Ovary (tissue), 9 donors: Measurements from ENCODE around the gene GRK6. TPM values are rescaled to one million over a fixed set of nuclear protein-coding genes. Genes with fewer than 3 reads are reported as not detected.

Experiments used
- DNase-seq, 5 donors: peaks; one replicate each; pipeline ENCODE4 v3.0.0-alpha.2; 2019 to 2020
- H3K27ac ChIP-seq, 2 donors: fragments of 200-600 bp; one replicate each; pipeline versions ENCODE4 v1.5.1 to v1.8.0; 2019 to 2022
- H3K27me3 ChIP-seq: fragments of 200-600 bp; one replicate; pipeline ENCODE4 v1.8.0; 2022
- H3K36me3 ChIP-seq: fragments of 200-600 bp; sonication (generic); one replicate; pipeline ENCODE4 v1.5.1; 2019
- H3K4me1 ChIP-seq: one replicate; pipeline ENCODE4 v1.8.1; 2013; ENCODE audit warnings: mild to moderate bottlenecking, moderate library complexity; ENCODE audit not compliant: insufficient read depth
- H3K4me3 ChIP-seq: fragments of 200-600 bp; sonication (generic); one replicate; pipeline ENCODE4 v1.5.1; 2017
- H3K9me3 ChIP-seq, 2 donors: fragments of 200-600 bp in 1 of 2; sonication (generic) in 1 of 2; one replicate each; pipeline versions ENCODE4 v1.5.1 to v1.8.1; 2013 to 2019; ENCODE audit warnings: mild to moderate bottlenecking in 1 of 2, moderate library complexity in 1 of 2
- CTCF ChIP-seq, 3 donors: fragments of 450-650 bp in 2 of 3; fragments of 200-600 bp in 1 of 3; IDR thresholded peaks; one replicate each; pipeline versions ENCODE4 v1.5.1 to v1.8.0; 2016 to 2022; ENCODE audit warnings: antibody characterized with exemption in 3 of 3, mild to moderate bottlenecking in 1 of 3
- EP300 ChIP-seq: sonication (generic); formaldehyde crosslinking; IDR thresholded peaks from one replicate; pipeline ENCODE4 v1.6.1; 2017; ENCODE audit warnings: antibody characterized with exemption
- POLR2A ChIP-seq: fragments of 450-650 bp; IDR thresholded peaks from one replicate; pipeline ENCODE4 v1.6.1; 2017; ENCODE audit warnings: antibody characterized with exemption, mild to moderate bottlenecking, moderate library complexity
- WGBS, 3 donors: extraction: QIAGEN DNeasy Blood & Tissue Kit in 1 of 3; methylation state at CpG; one replicate each; pipeline versions ENCODE4 v1.1.5 to v1.1.7; 2013 to 2017; 5-methylcytosine and 5-hydroxymethylcytosine counted together
- intact Hi-C, 4 donors: fragments of 100-400 bp; cut with DNase I; formaldehyde crosslinking; loops; one replicate each; pipeline versions ENCODE4 v1.11.0 to v1.15.1; 2022 to 2023
- polyA plus RNA-seq, 2 donors: library from polyadenylated mRNA; stranded (reverse); fragments of 200-250 nt in 1 of 2; fragments of 350-450 nt in 1 of 2; fragmentation: Illumina TruSeq in 1 of 2; extraction: RNeasy Lipid Tissue Mini Kit (QIAGEN cat#74804) in 1 of 2; gene quantifications; one replicate each; pipeline ENCODE4 v1.2.3, GENCODE V29; 2013 to 2014
- total RNA-seq, 7 donors: library from RNA; depleted of rRNA in 2 of 7; stranded (reverse); fragments of >200 nt in 2 of 7; fragmentation: NEBNext Ultra II Directional in 3 of 7; extraction: Animal tissue kit (Norgen Biotek cat#: 25700) in 3 of 7; gene quantifications; one replicate each; pipeline versions ENCODE4 v1.1.0 to v1.2.4, GENCODE V29; 2016 to 2023
- donor health status: DM: no; HTN: no; CAD: no; lungs with moderate emphysema.
- donor health status: DM: no; HTN: no; CAD: no.
- donor health status: Bipolar disorder and iron deficiency.
- donor health status: DM: yes; HTN: yes; CAD: no.
- donor health status: DM: no; HTN: no; CAD: no.
- donor health status: DM: yes; HTN: yes; CAD: no.

GRK6 gene
- total and polyA plus RNA-seq, 9 donors, result 5.9 to 30.3 (median 18.6) TPM

- no peak for DNase-seq
- H3K9me3 ChIP-seq, result no peaks in the 10 kb centered on the region
- H3K4me1 ChIP-seq, result peaks cover 3% of the 10 kb centered on the region
- WGBS, 3 donors, result 91 to 95% (median 92%) methylated on average over 23 to 25 of the region's 25 CpGs
- H3K4me3 ChIP-seq, result no peak overlapping the region
- H3K36me3 ChIP-seq, result no peaks in the 10 kb centered on the region
- intact Hi-C loops, result no loop called here
- TF ChIP-seq CTCF (IDR thresholded peaks at IDR 0.05), result no peak
- TF ChIP-seq POLR2A, result no peak
- TF ChIP-seq EP300, result no peak
- H3K27me3 ChIP-seq, result no peaks in the 10 kb centered on the region
- no peak overlapping the region for H3K27ac ChIP-seq
Measured at GRCh38 chr5:177432839-177433657, 6.6 kb downstream of the GRK6 start.

- no peak for TF ChIP-seq POLR2A
- TF ChIP-seq EP300, result no peak
- no peak for TF ChIP-seq CTCF (IDR thresholded peaks at IDR 0.05)
- Histone ChIP-seq H3K4me1 (no peaks in the 10 kb centered on the region), H3K9me3 (no peaks in the 10 kb centered on the region), H3K27ac (no peak overlapping the region), H3K36me3 (no peaks in the 10 kb centered on the region), H3K4me3 (no peak overlapping the region), H3K27me3 (no peaks in the 10 kb centered on the region)
- no peak for DNase-seq
- WGBS, 3 donors, result 88 to 92% (median 92%) methylated on average over 26 to 29 of the region's 29 CpGs
- intact Hi-C loops, result no loop called here
Measured at GRCh38 chr5:177433658-177434217, 7.3 kb downstream of the GRK6 start.

GRCh38 chr5:177434437-177434836, 8.0 kb downstream of the GRK6 start:
- no peak for TF ChIP-seq CTCF (IDR thresholded peaks at IDR 0.05)
- TF ChIP-seq POLR2A, result no peak
- TF ChIP-seq EP300, result no peak
- Histone ChIP-seq H3K4me1 (no peaks in the 10 kb centered on the region), H3K9me3 (no peaks in the 10 kb centered on the region), H3K27ac (no peak overlapping the region), H3K4me3 (no peak overlapping the region), H3K27me3 (no peaks in the 10 kb centered on the region), H3K36me3 (no peaks in the 10 kb centered on the region)
- DNase-seq, result no peak
- intact Hi-C loops, result no loop called here
- WGBS, 3 donors, result 83 to 91% (median 88%) methylated on average over 8 of the region's 8 CpGs

- no peak overlapping the region for H3K27ac ChIP-seq
- H3K27me3 ChIP-seq, result no peaks in the 10 kb centered on the region
- no peak for TF ChIP-seq POLR2A
- TF ChIP-seq EP300, result no peak
- no peak for TF ChIP-seq CTCF (IDR thresholded peaks at IDR 0.05)
- H3K9me3 ChIP-seq, result no peaks in the 10 kb centered on the region
- no peak overlapping the region for H3K4me3 ChIP-seq
- H3K4me1 ChIP-seq, result no peaks in the 10 kb centered on the region
- intact Hi-C loops, result no loop called here
- H3K36me3 ChIP-seq, result no peaks in the 10 kb centered on the region
- no peak for DNase-seq
- WGBS, 3 donors, result 74 to 82% (median 76%) methylated on average over 20 of the region's 20 CpGs
Measured at GRCh38 chr5:177434942-177435738, 8.7 kb downstream of the GRK6 start.
